ENCODE measurements around the gene STXBP6. TPM values are rescaled to one million over a fixed set of nuclear protein-coding genes. Genes with fewer than 3 reads are reported as not detected.

Gene STXBP6
- total and polyA plus RNA-seq, 10 of the 15 experiments (the other 5 are each of a cell fraction or from before 2014, with no cell fraction given) = 1.2 to 47.3 (median 1.9) TPM

GRCh38 chr14:24972844-24973243 lies 77.1 kb downstream of the STXBP6 start (continued):
- TF ChIP-seq RFX5 (IDR thresholded peaks at IDR 0.05; ENCODE audit: low read depth, low read length) (no peak), ETV6 (conservative IDR thresholded peaks at IDR 0.05 in 1 of 2, IDR thresholded peaks at IDR 0.05 in 1 of 2; ENCODE audit: borderline replicate concordance in 1 of 2, low read depth in 1 of 2) (no peak), BMI1 (IDR thresholded peaks at IDR 0.05; ENCODE audit: borderline replicate concordance) (no peak), ZNF592 (IDR thresholded peaks at IDR 0.05) (no peak), IRF5 (IDR thresholded peaks at IDR 0.05; ENCODE audit: borderline replicate concordance) (no peak)

- H3K4me2 ChIP-seq (ENCODE audit: control insufficient read depth, insufficient read depth) = no peak overlapping the region
- no peak for DNase-seq (ENCODE audit: low read depth, low spot score)
- no peaks in the 10 kb centered on the region for H3K79me2 ChIP-seq (ENCODE audit: control insufficient read depth, insufficient read depth, low read length)
- SMC1A ChIA-PET (ENCODE audit: uncharacterized antibody, unreplicated experiment) = interaction anchor here (0.9 to 20.7 kb wide), 13 partner anchors 8 to 292 kb away, joined by 3 to 390 read pairs (median 4); no protein-coding TSS in a partner anchor
- TF ChIP-seq ZBTB40 (IDR thresholded peaks at IDR 0.05; ENCODE audit: borderline replicate concordance) (peak; percentile 62; the same call in 1 of the 2 replicates), IKZF2 (IDR thresholded peaks at IDR 0.05) (0 out of 4 replicates have a peak, but pooled peaks of 1 of the 2 experiments have one; percentile 21), SREBF1 (IDR thresholded peaks at IDR 0.05; ENCODE audit: low read length) (no peak), IKZF1 (conservative IDR thresholded peaks at IDR 0.05) (peak; percentile 43)
- intact Hi-C loops (cut with micrococcal nuclease; ENCODE audit: unreplicated experiment) = no loop called here
- RAD21 ChIA-PET (ENCODE audit: unreplicated experiment) = interaction anchor here (1.3 to 3.1 kb wide), 5 partner anchors 10 to 57 kb away, joined by 3 to 12 read pairs (median 6); no protein-coding TSS in a partner anchor
- H3K36me3 ChIP-seq (ENCODE audit: control insufficient read depth in 2 of 2, insufficient read depth in 2 of 2, low read length in 1 of 2) = no peaks in the 10 kb centered on the region
- H3K4me3 ChIP-seq = no peak overlapping the region
- CTCF ChIA-PET = interaction anchor here (1.3 to 1.6 kb wide), 3 partner anchors 8 to 165 kb away, joined by 4 to 8 read pairs (median 4); no protein-coding TSS in a partner anchor
- no peak for FAIRE-seq
- H3K27me3 ChIP-seq (replicated peaks in 1 of 2; ENCODE audit: control insufficient read depth in 2 of 2, insufficient read depth in 2 of 2, low read length in 1 of 2) = no peaks in the 10 kb centered on the region
- in situ Hi-C loops (cut with MboI) = no loop called here
- peak; percentile 37; the same call in 2 of the 3 replicates for ATAC-seq
- no TSS peak for BruUV-seq (replicated peaks)
- no peaks in the 10 kb centered on the region for H3K9me3 ChIP-seq (replicated peaks; ENCODE audit: control insufficient read depth, insufficient read depth, low read length)
- no peaks in the 10 kb centered on the region for H3K4me1 ChIP-seq (ENCODE audit: control insufficient read depth, insufficient read depth, low read length)
- no peaks in the 10 kb centered on the region for H4K20me1 ChIP-seq (ENCODE audit: control insufficient read depth, insufficient read depth)
- H2AFZ ChIP-seq (ENCODE audit: control insufficient read depth, low read depth, low read length) = no peak overlapping the region
- no peak overlapping the region for H3K27ac ChIP-seq (ENCODE audit: control insufficient read depth, insufficient read depth)
- no peak overlapping the region for H3K9ac ChIP-seq (ENCODE audit: control insufficient read depth, insufficient read depth, low read length)
- POLR2A ChIA-PET = interaction anchor here (1.2 kb wide), 1 partner anchor 9 kb away, joined by 3 read pairs; no protein-coding TSS in a partner anchor
Observed at GRCh38 chr14:24971255-24971654, 78.7 kb downstream of the STXBP6 start.
